K562 (cell line): Measurements from ENCODE around the gene KRT36. TPM values are rescaled to one million over a fixed set of nuclear protein-coding genes. Genes with fewer than 3 reads are reported as not detected.
A peak's percentile ranks its signal among the peaks of the same experiment; 100 is the strongest.

ENCODE experiments used
- ATAC-seq: fragments of 200-7000 bp; cut with Tn5 transposase; 3 replicates; pipeline ENCODE4 v1.9.1; 2020; ENCODE audit warnings: moderate library complexity
- BruUV-seq: library from RNA; stranded (reverse); fragments of 400-500 nt; replicated peaks from 2 replicates; lab custom pipeline; 2021; lab: Mats Ljungman, UMichigan
- CTCF ChIA-PET: fragments of 300-600 bp; formaldehyde crosslinking; extraction: SDS; loops from one replicate; lab custom pipeline; 2021; ENCODE audit warnings: low intra/inter-chr PET ratio; lab: Yijun Ruan, JAX
- POLR2A ChIA-PET: fragments of 300-600, 350-650 bp; sonication (Branson Sonifier 250); formaldehyde crosslinking; extraction: SDS; loops from one replicate; lab custom pipeline; 2021; ENCODE audit warnings: antibody characterized with exemption, inconsistent platforms; lab: Yijun Ruan, JAX
- DNase-seq, 4 experiments: peaks; one replicate each; pipeline versions ENCODE4 v3.0.0 to v3.0.0-alpha.2; 2011 to 2018; ENCODE audit warnings: low spot score in 3 of 4, mixed read lengths in 3 of 4; ENCODE audit errors: extremely low read depth in 1 of 4
- FAIRE-seq: peaks from 2 replicates; lab custom pipeline; 2011; peaks lifted over from hg19 to GRCh38; lab: Jason Lieb, UNC
- H2AFZ ChIP-seq: 2 replicates; pipeline ENCODE4 v1.6.0; 2011; ENCODE audit warnings: low read depth, low read length, control low read depth, inconsistent platforms
- H3K27ac ChIP-seq: fragments of 200-600 bp; 3 replicates; pipeline ENCODE4 v1.8.0; 2011; ENCODE audit warnings: low read depth, mild to moderate bottlenecking, control low read depth, inconsistent platforms, low read length, moderate library complexity, mixed read lengths; ENCODE audit errors: extremely low read depth
- H3K27me3 ChIP-seq, 2 experiments: fragments of 300-600 bp in 1 of 2; 2 replicates in 1 of 2; 3 replicates in 1 of 2; pipeline versions ENCODE4 v1.6.0 to v1.8.0; 2011; ENCODE audit warnings: inconsistent platforms in 2 of 2, low read length in 2 of 2, mild to moderate bottlenecking in 1 of 2, mixed read lengths in 1 of 2, moderate library complexity in 1 of 2; ENCODE audit not compliant: control insufficient read depth in 2 of 2, insufficient read depth in 2 of 2
- H3K36me3 ChIP-seq: fragments of 300-600 bp; 3 replicates; pipeline ENCODE4 v1.8.0; 2011; ENCODE audit warnings: mild to moderate bottlenecking, low read length, inconsistent platforms; ENCODE audit not compliant: control insufficient read depth, insufficient read depth
- H3K4me1 ChIP-seq, 2 experiments: fragments of 200-600 bp in 1 of 2; replicated peaks in 1 of 2; 2 replicates in 1 of 2; 3 replicates in 1 of 2; pipeline versions ENCODE4 v1.5.1 to v1.8.0; 2011; ENCODE audit warnings: inconsistent platforms in 2 of 2, low read length in 2 of 2, mild to moderate bottlenecking in 1 of 2, mixed read lengths in 1 of 2, moderate library complexity in 1 of 2; ENCODE audit not compliant: control insufficient read depth in 2 of 2, insufficient read depth in 2 of 2
- H3K4me2 ChIP-seq: 2 replicates; pipeline ENCODE4 v1.6.1; 2011; ENCODE audit warnings: low read length, control low read depth, inconsistent platforms, mixed read lengths; ENCODE audit not compliant: insufficient read depth
- H3K4me3 ChIP-seq: fragments of 200-600 bp; sonication (generic), shearing (Covaris generic); 2 replicates; pipeline ENCODE4 v1.5.1; 2016; ENCODE audit warnings: control low read depth, inconsistent platforms
- H3K79me2 ChIP-seq: fragments of 200-600 bp; 3 replicates; pipeline ENCODE4 v1.8.0; 2011; ENCODE audit warnings: low read length, inconsistent platforms; ENCODE audit not compliant: control insufficient read depth, insufficient read depth
- H3K9ac ChIP-seq, 2 experiments: 2 replicates each; pipeline versions ENCODE4 v1.6.0 to v1.6.1; 2011; ENCODE audit warnings: low read depth in 2 of 2, low read length in 2 of 2, control low read depth in 1 of 2, inconsistent platforms in 1 of 2, mild to moderate bottlenecking in 1 of 2, mixed read lengths in 1 of 2; ENCODE audit not compliant: insufficient read depth in 1 of 2
- H3K9me1 ChIP-seq: one replicate; pipeline ENCODE4 v1.6.0; 2011; ENCODE audit warnings: inconsistent platforms, mild to moderate bottlenecking, low read length, moderate library complexity; ENCODE audit not compliant: control insufficient read depth, insufficient read depth
- H3K9me3 ChIP-seq: replicated peaks from 2 replicates; pipeline ENCODE4 v1.5.1; 2011; ENCODE audit warnings: low read depth, low read length, inconsistent platforms; ENCODE audit not compliant: control insufficient read depth, insufficient read depth
- H4K20me1 ChIP-seq: replicated peaks from 2 replicates; pipeline ENCODE4 v1.6.1; 2011; ENCODE audit warnings: low read length, inconsistent platforms, mixed read lengths; ENCODE audit not compliant: control insufficient read depth, insufficient read depth
- C11orf30 ChIP-seq: fragments of 450-650 bp; IDR thresholded peaks from 2 replicates; pipeline ENCODE4 v1.6.1; 2016; ENCODE audit warnings: low read depth, mild to moderate bottlenecking
- CHD4 ChIP-seq: fragments of 200-600 bp; sonication (generic); IDR thresholded peaks from 3 replicates; pipeline ENCODE4 v1.6.1; 2012; ENCODE audit warnings: low read depth, mild to moderate bottlenecking, mixed read lengths, low read length, inconsistent platforms; ENCODE audit not compliant: insufficient read depth, insufficient replicate concordance, poor library complexity, severe bottlenecking
- KDM1A ChIP-seq, 2 experiments: fragments of 450-650 bp; IDR thresholded peaks; 2 replicates each; pipeline ENCODE4 v1.6.1; 2016; ENCODE audit warnings: mild to moderate bottlenecking in 2 of 2
- MAFG ChIP-seq: fragments of 450-650 bp; conservative IDR thresholded peaks from 2 replicates; pipeline ENCODE4 v1.6.1; 2016; ENCODE audit warnings: missing genetic modification characterization, missing compliant biosample characterization
- PHF8 ChIP-seq: fragments of 200-600 bp; sonication (generic); IDR thresholded peaks from 2 replicates; pipeline ENCODE4 v1.6.1; 2012; ENCODE audit warnings: mixed run types, mild to moderate bottlenecking, inconsistent platforms, low read length, moderate library complexity, borderline replicate concordance
- SETDB1 ChIP-seq: IDR thresholded peaks from one replicate; pipeline ENCODE4 v1.6.1; 2012; ENCODE audit warnings: low read length, control low read depth, inconsistent platforms
- ZNF316 ChIP-seq: fragments of 450-650 bp; IDR thresholded peaks from 2 replicates; pipeline ENCODE4 v1.6.1; 2016
- WGBS: fragments of 100-300 bp; shearing (Covaris generic); methylation state at CpG from one replicate; pipeline ENCODE4 v1.1.6; 2016; ENCODE audit warnings: low coverage, mixed read lengths; ENCODE audit not compliant: insufficient coverage; ENCODE audit errors: missing lambda C conversion rate; 5-methylcytosine and 5-hydroxymethylcytosine counted together
- in situ Hi-C: fragments of 300-500 bp; cut with MboI; formaldehyde crosslinking; loops from 4 replicates; pipeline ENCODE4 v1.15.0; 2018; ENCODE audit warnings: inconsistent platforms, mixed read lengths
- intact Hi-C: fragments of 100-400 bp; cut with micrococcal nuclease; formaldehyde crosslinking; loops from 2 replicates; pipeline ENCODE4 v1.14.2; 2022
- polyA plus RNA-seq, 8 experiments: library from polyadenylated mRNA; depleted of rRNA in 4 of 8; stranded (reverse) in 5 of 8; unstranded in 3 of 8; fragments of >200 nt; fragmentation: Nextera tagmentation in 2 of 8; fragmentation: Illumina TruSeq in 1 of 8; extraction: Ambion mirVana in 2 of 8; extraction: Trizol in 1 of 8; gene quantifications; 2 replicates each; pipeline versions ENCODE4 v1.2.1 to v1.2.3, GENCODE V29; 2011 to 2014; ENCODE audit warnings: inconsistent platforms in 1 of 8, missing spikeins in 1 of 8
- total RNA-seq, 7 experiments: library from RNA; depleted of rRNA in 6 of 7; stranded (reverse); fragments of >200 nt in 6 of 7; fragmentation: Illumina TruSeq in 2 of 7; extraction: Trizol in 2 of 7; gene quantifications; 2 replicates each; pipeline versions ENCODE4 v1.2.1 to v1.2.3, GENCODE V29; 2011 to 2021; ENCODE audit warnings: low replicate concordance in 1 of 7

KRT36 gene
- total and polyA plus RNA-seq, 9 of the 15 experiments (the other 6 are each of a cell fraction or from before 2014, with no cell fraction given) = 0.04 TPM; not detected in 8

DNA sequence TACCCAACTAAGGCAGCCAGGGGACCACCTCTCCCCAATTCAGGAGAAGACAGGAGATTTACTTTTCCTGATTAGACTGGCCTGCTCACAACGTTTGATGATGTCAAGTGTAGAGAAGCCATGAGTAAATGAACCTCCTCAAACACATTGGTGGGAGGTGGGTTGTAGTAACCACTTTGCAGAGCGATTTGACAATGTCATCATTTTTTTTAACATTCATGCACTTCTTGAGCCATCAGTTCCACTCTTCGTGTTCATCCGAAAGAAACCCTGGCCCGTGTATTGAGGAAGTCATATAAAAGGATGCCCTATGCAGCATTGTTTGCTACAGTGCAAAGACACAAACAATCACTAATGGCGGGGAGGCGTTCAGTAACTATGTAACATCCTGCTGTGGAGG lies 43.9 kb upstream of the KRT36 start:
- Histone ChIP-seq H2AFZ (0 out of 2 replicates have a peak overlapping the region, but pooled peaks have one; percentile 5), H3K9me1 (no peaks in the 10 kb centered on the region), H3K4me2 (no peak overlapping the region), H4K20me1 (no peaks in the 10 kb centered on the region), H3K4me1 (peaks cover 33 to 44% of the 10 kb centered on the region in 2 experiments), H3K27me3 (no peaks in the 10 kb centered on the region), H3K36me3 (no peaks in the 10 kb centered on the region), H3K9ac (no peak overlapping the region), H3K27ac (no peak overlapping the region), H3K79me2 (peaks cover 4% of the 10 kb centered on the region; the same call in 1 of the 3 replicates), H3K9me3 (no peaks in the 10 kb centered on the region), H3K4me3 (no peak overlapping the region)
- CTCF ChIA-PET = no interaction called here
- intact Hi-C loops = no loop called here
- no peak for ATAC-seq
- POLR2A ChIA-PET = interaction anchor here (1.2 to 1.6 kb wide), 2 partner anchors 10 to 11 kb away, joined by 5 to 8 read pairs; no protein-coding TSS in a partner anchor
- FAIRE-seq = no peak
- TF ChIP-seq ZNF316 (peak; percentile 85), CHD4 (no peak), SETDB1 (no peak), PHF8 (no peak), MAFG (tag) (peak; percentile 32; the same call in 1 of the 2 replicates), C11orf30 (peak; percentile 67), KDM1A (IDR thresholded peaks at IDR 0.05) (no peak)
- no peak for DNase-seq
- 76% methylated on average over 7 of the region's 7 CpGs for WGBS
- no TSS peak for BruUV-seq
- in situ Hi-C loops = no loop called here
